Spleen (tissue), 11 donors: ENCODE data around the gene SEC11A. TPM values are rescaled to one million over a fixed set of nuclear protein-coding genes. Genes with fewer than 3 reads are reported as not detected.

Experiments used
- DNase-seq: peaks from one replicate; pipeline ENCODE4 v3.0.0-alpha.2; 2020
- H3K27ac ChIP-seq, 8 donors: fragments of 200-600 bp; sonication (generic) in 7 of 8; 1 replicate in 4 of 8; 2 replicates in 4 of 8; pipeline versions ENCODE4 v1.5.0 to v1.8.0; 2016 to 2021; ENCODE audit warnings: inconsistent platforms in 4 of 8, mild to moderate bottlenecking in 4 of 8, moderate library complexity in 1 of 8
- H3K27me3 ChIP-seq, 7 donors: fragments of 200-600 bp; sonication (generic) in 6 of 7; replicated peaks in 1 of 7; 1 replicate in 4 of 7; 2 replicates in 3 of 7; pipeline versions ENCODE4 v1.5.0 to v1.8.0; 2016 to 2021; ENCODE audit warnings: inconsistent platforms in 3 of 7, mild to moderate bottlenecking in 1 of 7
- H3K36me3 ChIP-seq, 6 donors: fragments of 200-600 bp; sonication (generic) in 5 of 6; 1 replicate in 4 of 6; 2 replicates in 2 of 6; pipeline versions ENCODE4 v1.5.0 to v1.8.0; 2016 to 2021; ENCODE audit warnings: inconsistent platforms in 2 of 6
- H3K4me1 ChIP-seq, 6 donors: fragments of 200-600 bp; sonication (generic) in 5 of 6; 1 replicate in 3 of 6; 2 replicates in 3 of 6; pipeline versions ENCODE4 v1.5.0 to v1.8.0; 2016 to 2021; ENCODE audit warnings: inconsistent platforms in 3 of 6
- H3K4me3 ChIP-seq, 8 donors: fragments of 200-600 bp; sonication (generic) in 7 of 8; 1 replicate in 4 of 8; 2 replicates in 4 of 8; pipeline versions ENCODE4 v1.5.0 to v1.8.0; 2016 to 2021; ENCODE audit warnings: inconsistent platforms in 4 of 8, mild to moderate bottlenecking in 4 of 8, moderate library complexity in 2 of 8
- H3K9me3 ChIP-seq, 8 donors: fragments of 200-600 bp; sonication (generic) in 7 of 8; 1 replicate in 4 of 8; 2 replicates in 4 of 8; pipeline versions ENCODE4 v1.5.0 to v1.8.0; 2016 to 2021; ENCODE audit warnings: inconsistent platforms in 4 of 8
- CTCF ChIP-seq, 11 experiments: fragments of 200-600 bp in 7 of 11; fragments of 450-650 bp in 4 of 11; sonication (generic) in 4 of 11; IDR thresholded peaks in 8 of 11; conservative IDR thresholded peaks in 3 of 11; 1 replicate in 7 of 11; 2 replicates in 4 of 11; pipeline versions ENCODE4 v1.4.0 to v1.8.0; 2016 to 2021; ENCODE audit warnings: antibody characterized with exemption in 11 of 11, inconsistent platforms in 4 of 11, mild to moderate bottlenecking in 1 of 11
- POLR2A ChIP-seq, 3 donors: fragments of 450-650 bp; IDR thresholded peaks; one replicate each; pipeline ENCODE4 v1.5.1; 2017; ENCODE audit warnings: antibody characterized with exemption in 3 of 3, mild to moderate bottlenecking in 1 of 3
- POLR2AphosphoS5 ChIP-seq, 3 donors: sonication (generic); formaldehyde crosslinking; IDR thresholded peaks; one replicate each; pipeline ENCODE4 v1.5.1; 2017; ENCODE audit warnings: antibody characterized with exemption in 3 of 3
- WGBS, 5 donors: extraction: QIAGEN DNeasy Blood & Tissue Kit in 3 of 5; methylation state at CpG; one replicate each; pipeline versions ENCODE4 v1.1.5 to v1.1.7; 2013 to 2018; 5-methylcytosine and 5-hydroxymethylcytosine counted together
- intact Hi-C: fragments of 100-400 bp; cut with DNase I; formaldehyde crosslinking; loops from one replicate; pipeline ENCODE4 v1.15.0; 2023; ENCODE audit warnings: low total_unique reads
- polyA plus RNA-seq, 3 donors: library from polyadenylated mRNA; stranded (reverse); fragments of 200-250 nt; gene quantifications; one replicate each; pipeline ENCODE4 v1.2.1, GENCODE V29; 2013
- total RNA-seq, 7 donors: library from RNA; depleted of rRNA in 3 of 7; stranded (reverse); fragments of >200 nt in 3 of 7; fragmentation: NEBNext Ultra II Directional in 4 of 7; extraction: Animal tissue kit (Norgen Biotek cat#: 25700) in 4 of 7; gene quantifications; one replicate each; pipeline versions ENCODE4 v1.1.0 to v1.2.1, GENCODE V29; 2016 to 2021
- donor health status: healthy with polysubstance abuse.
- donor health status: DM: no; HTN: no; CAD: no; lungs with moderate emphysema.
- donor health status: DM: no; HTN: no; CAD: no.
- donor health status: Bipolar disorder and iron deficiency.
- donor health status: healthy.
- donor health status: DM: no; HTN: no; CAD: no.
- donor health status: DM: yes; HTN: yes; CAD: no.

SEC11A gene
- total and polyA plus RNA-seq, 10 donors = 86.5 to 139 (median 98.9) TPM

GRCh38 chr15:84747416-84748273, 31.7 kb upstream of the SEC11A start:
- peak; percentile 97 for DNase-seq
- peak overlapping the region; percentile 53 to 97 (median 77) for H3K4me3 ChIP-seq
- H3K9me3 ChIP-seq = no peaks in the 10 kb centered on the region
- no peaks in the 10 kb centered on the region for H3K27me3 ChIP-seq
- intact Hi-C loops = no loop called here
- H3K27ac ChIP-seq = peak overlapping the region; percentile 98 to 100 (median 99)
- TF ChIP-seq POLR2AphosphoS5 (IDR thresholded peaks at IDR 0.05) (peak; percentile 85 to 92 (median 87)), CTCF (IDR thresholded peaks at IDR 0.05 in 8 of 11, conservative IDR thresholded peaks at IDR 0.05 in 3 of 11) (peak in 2 of 11 experiments; percentile 35 to 42), POLR2A (IDR thresholded peaks at IDR 0.05) (peak in 1 of 3 donors; percentile 69)
- peaks cover 20 to 77% (median 62%) of the 10 kb centered on the region in 6 donors for H3K4me1 ChIP-seq
- WGBS, 5 donors = 0 to 2% (median 1%) methylated on average over 25 to 46 of the region's 46 CpGs
- H3K36me3 ChIP-seq = no peaks in the 10 kb centered on the region

- H3K27ac ChIP-seq = no peak overlapping the region
- DNase-seq = no peak
- no peaks in the 10 kb centered on the region for H3K9me3 ChIP-seq
- peaks cover 3 to 39% (median 18%) of the 10 kb centered on the region in 6 donors for H3K4me1 ChIP-seq
- no peaks in the 10 kb centered on the region for H3K27me3 ChIP-seq
- intact Hi-C loops = no loop called here
- H3K36me3 ChIP-seq = no peaks in the 10 kb centered on the region
- 90 to 96% (median 93%) methylated on average over 2 of the region's 2 CpGs for WGBS, 5 donors
- TF ChIP-seq POLR2AphosphoS5 (IDR thresholded peaks at IDR 0.05) (no peak), POLR2A (IDR thresholded peaks at IDR 0.05) (no peak), CTCF (IDR thresholded peaks at IDR 0.05 in 8 of 11, conservative IDR thresholded peaks at IDR 0.05 in 3 of 11) (no peak)
- H3K4me3 ChIP-seq = no peak overlapping the region
Measured at GRCh38 chr15:84741121-84741520, 25.2 kb upstream of the SEC11A start.

GRCh38 chr15:84740691-84741090, 24.8 kb upstream of the SEC11A start:
- peak; percentile 28 for DNase-seq
- Histone ChIP-seq H3K27me3 (no peaks in the 10 kb centered on the region), H3K9me3 (no peaks in the 10 kb centered on the region), H3K27ac (no peak overlapping the region), H3K36me3 (no peaks in the 10 kb centered on the region), H3K4me3 (no peak overlapping the region), H3K4me1 (peaks cover 3 to 39% (median 18%) of the 10 kb centered on the region in 6 donors)
- intact Hi-C loops = no loop called here
- 90 to 96% (median 91%) methylated on average over 4 of the region's 4 CpGs for WGBS, 5 donors
- TF ChIP-seq POLR2AphosphoS5 (IDR thresholded peaks at IDR 0.05) (no peak), POLR2A (IDR thresholded peaks at IDR 0.05) (no peak), CTCF (IDR thresholded peaks at IDR 0.05 in 8 of 11, conservative IDR thresholded peaks at IDR 0.05 in 3 of 11) (no peak)

- no peaks in the 10 kb centered on the region for H3K27me3 ChIP-seq
- no peak overlapping the region for H3K4me3 ChIP-seq
- no peaks in the 10 kb centered on the region for H3K9me3 ChIP-seq
- DNase-seq = no peak
- intact Hi-C loops = no loop called here
- H3K4me1 ChIP-seq = peaks cover 9 to 50% (median 34%) of the 10 kb centered on the region in 6 donors
- TF ChIP-seq POLR2AphosphoS5 (IDR thresholded peaks at IDR 0.05) = no peak
- TF ChIP-seq POLR2A (IDR thresholded peaks at IDR 0.05) = no peak
- no peak for TF ChIP-seq CTCF (IDR thresholded peaks at IDR 0.05 in 8 of 11, conservative IDR thresholded peaks at IDR 0.05 in 3 of 11)
- peak overlapping the region in 6 of 8 donors; percentile 5 to 92 (median 84) for H3K27ac ChIP-seq
- 77 to 88% (median 83%) methylated on average over 2 of the region's 2 CpGs for WGBS, 5 donors
- no peaks in the 10 kb centered on the region for H3K36me3 ChIP-seq
Measured at GRCh38 chr15:84737005-84737404, 21.1 kb upstream of the SEC11A start.
